GM12872 (cell line): ENCODE measurements around the gene KAT7.

Source experiments
- CTCF ChIP-seq: IDR thresholded peaks from 3 replicates; pipeline ENCODE4 v1.5.1; 2011; ENCODE audit warnings: low read depth, mild to moderate bottlenecking, low read length, moderate library complexity; ENCODE audit not compliant: insufficient read depth

Gene KAT7

GRCh38 chr17:49777563-49777962 is 10.9 kb upstream of the KAT7 start:
- TF ChIP-seq CTCF, result no peak

DNA sequence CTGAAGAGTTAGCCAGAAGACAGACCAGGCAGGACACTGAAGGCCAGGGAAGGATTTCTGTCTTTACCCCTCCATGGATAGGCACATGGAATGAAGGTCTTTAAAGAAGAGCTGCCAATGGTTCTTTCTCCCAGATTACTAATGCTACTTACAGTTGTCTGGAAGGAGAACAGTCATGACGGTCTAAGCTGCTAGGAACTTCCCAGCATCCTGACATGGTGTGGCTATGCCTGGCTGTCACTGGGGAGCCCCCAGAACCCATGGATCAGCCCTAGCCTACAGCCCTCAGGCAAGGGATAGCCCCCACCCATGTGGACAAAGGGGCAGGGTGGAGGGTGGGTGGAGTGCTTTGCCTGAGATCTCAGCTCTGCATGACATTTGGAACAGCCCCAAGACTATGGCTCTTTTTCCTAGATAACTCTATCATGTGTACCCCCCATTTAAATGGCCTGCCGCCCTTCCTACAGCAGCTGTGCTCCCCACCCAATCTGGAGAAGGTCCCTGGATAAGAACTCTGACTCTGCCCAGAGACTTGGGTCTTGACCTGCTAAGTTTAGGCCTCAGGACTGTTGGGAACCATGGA is 9.2 kb upstream of the KAT7 start:
- TF ChIP-seq CTCF, result no peak

DNA sequence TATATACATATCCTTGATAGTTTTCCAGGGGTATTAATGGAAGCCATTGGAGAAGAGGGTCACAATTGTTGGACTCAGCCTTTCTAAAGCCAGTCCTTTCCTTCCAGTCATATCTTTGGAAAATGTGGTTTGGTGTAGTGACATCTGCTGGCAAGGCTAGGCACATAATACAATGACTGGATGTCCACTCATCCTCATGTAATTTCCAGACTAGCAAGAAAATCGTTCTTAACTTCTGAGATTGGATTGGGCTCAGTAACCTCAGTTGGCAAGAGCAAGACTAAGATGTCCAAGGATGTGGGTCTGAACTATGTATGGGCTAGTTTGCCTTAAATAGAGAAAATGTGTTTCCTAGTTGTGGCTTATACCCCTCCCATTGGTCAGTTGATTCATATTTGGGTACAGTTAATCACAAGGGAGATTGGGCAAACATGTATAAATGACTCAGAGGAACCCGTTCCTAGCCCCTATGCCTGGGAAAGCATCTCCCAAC is 8.7 kb upstream of the KAT7 start:
- TF ChIP-seq CTCF, result peak; percentile 59

DNA sequence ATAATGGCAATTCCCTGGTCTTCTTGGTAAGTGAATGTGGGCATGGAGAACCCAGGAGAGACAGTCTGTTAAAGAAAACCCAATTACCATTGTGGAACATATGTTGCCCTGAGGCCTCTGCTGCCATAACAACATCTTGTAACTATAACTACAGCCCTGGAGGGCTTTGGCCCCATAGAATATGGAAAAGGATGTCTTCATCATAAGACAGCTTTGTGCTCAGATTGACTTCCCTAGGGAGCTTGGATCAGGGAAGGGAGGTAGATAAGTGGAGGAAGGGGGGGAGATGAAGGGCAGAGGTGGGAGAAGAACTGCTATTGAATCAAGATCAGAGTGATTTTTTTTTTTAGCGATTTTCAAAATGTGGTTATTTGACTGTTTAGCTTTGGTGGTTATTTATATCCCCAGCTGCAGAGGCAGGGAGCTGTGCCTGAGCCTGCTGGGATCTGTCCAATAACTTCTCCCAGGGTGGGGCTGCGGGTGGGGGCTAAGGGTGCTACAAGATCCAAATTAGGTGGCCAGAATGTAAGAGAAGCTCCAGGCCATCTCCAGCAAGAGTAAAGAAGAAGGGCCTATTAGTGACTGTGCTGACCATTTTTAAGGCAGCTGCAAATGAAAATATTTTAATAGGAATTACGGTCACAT is 5.3 kb upstream of the KAT7 start:
- TF ChIP-seq CTCF, result no peak

DNA sequence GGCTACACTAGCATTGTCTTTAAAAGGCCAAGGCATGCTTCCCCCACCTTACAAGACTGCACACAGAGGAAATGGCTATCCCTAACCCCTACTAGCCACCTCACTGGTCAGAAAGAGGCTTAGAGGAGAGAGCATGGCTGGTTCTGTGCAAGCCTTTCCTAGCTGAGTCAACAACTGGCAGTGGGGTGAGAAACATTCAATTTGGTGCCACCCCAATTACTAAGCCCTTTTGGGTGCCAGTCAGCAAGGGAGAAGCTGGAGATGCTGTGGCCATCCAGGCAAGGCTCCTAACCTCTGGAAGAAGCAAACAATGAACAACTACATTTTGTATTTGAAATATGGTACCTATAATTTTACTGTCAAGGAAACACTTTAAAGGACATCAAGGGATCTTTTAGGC is 4.7 kb upstream of the KAT7 start:
- no peak for TF ChIP-seq CTCF

- no peak for TF ChIP-seq CTCF
These were observed 3.8 kb upstream of the KAT7 start for GRCh38 chr17:49784636-49785035.

DNA sequence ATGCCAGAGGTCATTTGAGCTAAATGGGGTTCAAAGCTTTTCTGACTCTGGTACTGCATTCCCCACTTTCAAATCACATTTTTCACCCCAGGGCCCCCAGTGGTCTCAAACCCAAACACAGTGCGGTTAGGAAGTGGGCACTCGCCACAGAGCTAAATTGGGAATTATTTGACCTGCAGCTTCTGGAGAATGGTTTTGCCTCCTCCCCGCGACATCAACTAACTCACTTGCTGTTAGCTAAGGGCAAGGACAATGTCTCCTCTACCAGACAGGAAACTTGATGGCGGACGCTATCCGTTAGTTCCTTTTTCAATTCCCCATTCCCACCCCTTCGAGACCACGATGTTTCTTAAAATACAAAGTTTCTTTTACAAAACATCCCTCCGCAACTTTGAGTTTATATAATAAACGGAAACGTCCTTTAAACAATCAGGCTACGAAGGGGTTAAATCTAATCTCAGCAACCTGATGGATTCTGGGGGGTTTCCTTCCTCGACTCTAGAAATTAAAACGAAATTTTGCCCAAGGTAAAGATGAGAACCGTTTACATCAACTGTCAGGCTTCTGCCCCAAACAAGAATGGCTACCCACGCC is 500 bp upstream of the KAT7 start:
- TF ChIP-seq CTCF, result no peak
